ENCODE results near the gene KAZN.

KAZN gene

DNA sequence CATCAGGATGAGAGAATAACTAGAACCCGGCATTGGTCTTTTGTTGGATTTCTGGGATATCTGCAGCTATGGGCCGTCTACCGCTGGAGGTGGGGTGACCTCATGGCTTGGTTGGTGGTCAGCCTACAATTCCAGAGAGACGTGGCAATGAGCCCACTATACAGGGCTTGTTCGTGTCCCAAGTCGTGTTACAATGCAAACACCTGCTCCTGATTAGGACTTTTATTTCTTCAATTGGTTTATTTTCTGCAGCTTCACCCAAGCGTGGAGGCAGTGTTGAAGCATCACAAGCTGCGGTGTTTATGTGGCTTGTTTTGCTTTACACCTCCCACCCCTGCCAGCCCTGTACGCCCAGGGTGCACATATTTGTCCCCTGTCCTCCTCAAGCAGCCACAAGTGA is 343.4 kb downstream of the KAZN start:
- DNase-seq (ENCODE audit: low read depth): no peak
- H3K4me3 ChIP-seq (ENCODE audit: control insufficient read depth, low read depth, low read length): no peak overlapping the region
- no peak for TF ChIP-seq CTCF (conservative IDR thresholded peaks at IDR 0.05; ENCODE audit: control insufficient read depth, insufficient read depth, low read depth, low read length)

- no peak overlapping the region for H3K4me3 ChIP-seq (ENCODE audit: control insufficient read depth, low read depth, low read length)
- no peak for DNase-seq (ENCODE audit: low read depth)
- TF ChIP-seq CTCF (conservative IDR thresholded peaks at IDR 0.05; ENCODE audit: control insufficient read depth, insufficient read depth, low read depth, low read length): no peak
Observed at GRCh38 chr1:14944471-14944985, 346.0 kb downstream of the KAZN start.

DNA sequence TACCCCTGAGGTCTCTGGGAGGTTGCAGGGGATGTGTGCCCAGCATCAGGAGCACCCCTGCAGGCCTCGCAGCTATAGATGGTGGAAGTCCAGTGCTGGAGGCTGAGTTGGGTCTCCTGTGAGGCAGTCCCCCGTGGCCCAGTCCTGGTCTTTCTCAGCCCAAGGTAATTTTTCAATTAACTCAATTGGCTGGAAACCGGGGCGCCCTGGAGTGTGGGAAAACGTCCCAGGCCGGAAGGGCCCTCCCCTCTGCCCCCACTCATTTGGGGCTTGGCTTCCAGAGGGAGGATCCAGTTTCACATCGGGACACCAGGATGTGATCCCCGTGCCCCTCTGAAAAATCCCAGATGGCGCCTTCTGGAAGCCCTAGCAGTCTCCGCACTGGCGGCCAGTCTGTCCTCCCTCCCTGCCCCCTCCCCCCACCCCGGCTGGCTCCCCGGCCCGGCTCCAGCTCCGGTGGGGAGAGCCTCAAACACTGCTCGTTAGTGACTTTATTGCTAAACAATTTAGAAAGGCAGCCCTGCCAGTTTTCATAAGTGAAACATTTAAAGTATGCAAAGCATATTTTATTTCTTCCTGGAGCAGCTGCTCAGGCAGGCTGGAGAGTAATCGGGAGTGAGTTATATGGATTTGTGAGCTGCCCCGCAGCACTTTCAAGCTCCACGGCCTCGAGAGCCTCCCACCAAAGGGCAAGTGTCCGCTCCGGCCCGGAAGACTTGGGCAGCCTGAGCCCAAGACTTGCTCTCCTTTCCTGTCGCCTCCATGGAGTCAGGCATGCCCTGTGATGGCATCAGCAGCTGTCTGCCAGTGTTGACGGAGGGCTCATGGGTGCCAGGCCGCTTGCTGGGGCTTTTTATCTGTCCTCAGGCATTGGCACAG is 346.9 kb downstream of the KAZN start:
- TF ChIP-seq CTCF (conservative IDR thresholded peaks at IDR 0.05; ENCODE audit: control insufficient read depth, insufficient read depth, low read depth, low read length): no peak
- peak; percentile 68 for DNase-seq (ENCODE audit: low read depth)
- H3K4me3 ChIP-seq (ENCODE audit: control insufficient read depth, low read depth, low read length): peak overlapping the region; percentile 2

GRCh38 chr1:14946011-14946359 is 347.5 kb downstream of the KAZN start:
- H3K4me3 ChIP-seq (ENCODE audit: control insufficient read depth, low read depth, low read length): peak overlapping the region; percentile 2
- no peak for DNase-seq (ENCODE audit: low read depth)
- TF ChIP-seq CTCF (conservative IDR thresholded peaks at IDR 0.05; ENCODE audit: control insufficient read depth, insufficient read depth, low read depth, low read length): no peak

DNA sequence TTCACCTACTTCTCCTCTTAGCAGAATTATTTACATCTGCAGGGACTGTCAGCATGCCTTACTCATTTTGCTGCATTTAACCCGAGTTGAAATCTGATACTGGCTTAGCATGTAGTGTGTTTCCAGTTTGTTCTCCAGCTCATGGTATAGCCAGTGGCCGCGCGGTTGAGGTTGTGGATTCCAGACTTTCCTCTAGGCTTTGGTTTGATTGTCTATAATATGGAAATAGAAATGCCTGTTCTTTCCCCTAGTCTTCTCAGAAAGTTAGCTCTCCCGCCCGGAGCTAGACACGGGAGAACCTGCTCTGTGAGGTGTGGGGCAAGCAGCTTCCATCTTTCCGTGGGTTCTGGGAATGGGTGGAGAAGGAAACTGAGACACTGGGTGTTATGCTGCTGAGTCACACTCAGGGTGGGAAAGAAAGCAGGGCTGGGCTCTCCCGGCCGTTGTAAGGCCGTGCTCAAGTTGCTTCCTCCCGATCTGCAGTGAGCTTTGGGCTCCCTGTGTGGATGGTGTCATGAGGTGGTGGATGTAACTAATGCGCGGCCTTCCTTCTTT is 348.3 kb downstream of the KAZN start:
- DNase-seq (ENCODE audit: low read depth): peak; percentile 49
- H3K4me3 ChIP-seq (ENCODE audit: control insufficient read depth, low read depth, low read length): no peak overlapping the region
- no peak for TF ChIP-seq CTCF (conservative IDR thresholded peaks at IDR 0.05; ENCODE audit: control insufficient read depth, insufficient read depth, low read depth, low read length)

GRCh38 chr1:14947421-14947820 is 348.9 kb downstream of the KAZN start:
- H3K4me3 ChIP-seq (ENCODE audit: control insufficient read depth, low read depth, low read length): no peak overlapping the region
- DNase-seq (ENCODE audit: low read depth): no peak
- TF ChIP-seq CTCF (conservative IDR thresholded peaks at IDR 0.05; ENCODE audit: control insufficient read depth, insufficient read depth, low read depth, low read length): no peak

All from fibroblast of mammary gland (primary cell).